ENCODE results near the gene PANX1.
"Not testable (repeated sequence)": the region's sequence is repeated elsewhere in the genome, so short reads cannot be mapped to it uniquely, and the experiment has no call there.

PANX1 gene

GRCh38 chr11:94111241-94111640 is 17.4 kb upstream of the PANX1 start:
- TF ChIP-seq, protein P1, sequence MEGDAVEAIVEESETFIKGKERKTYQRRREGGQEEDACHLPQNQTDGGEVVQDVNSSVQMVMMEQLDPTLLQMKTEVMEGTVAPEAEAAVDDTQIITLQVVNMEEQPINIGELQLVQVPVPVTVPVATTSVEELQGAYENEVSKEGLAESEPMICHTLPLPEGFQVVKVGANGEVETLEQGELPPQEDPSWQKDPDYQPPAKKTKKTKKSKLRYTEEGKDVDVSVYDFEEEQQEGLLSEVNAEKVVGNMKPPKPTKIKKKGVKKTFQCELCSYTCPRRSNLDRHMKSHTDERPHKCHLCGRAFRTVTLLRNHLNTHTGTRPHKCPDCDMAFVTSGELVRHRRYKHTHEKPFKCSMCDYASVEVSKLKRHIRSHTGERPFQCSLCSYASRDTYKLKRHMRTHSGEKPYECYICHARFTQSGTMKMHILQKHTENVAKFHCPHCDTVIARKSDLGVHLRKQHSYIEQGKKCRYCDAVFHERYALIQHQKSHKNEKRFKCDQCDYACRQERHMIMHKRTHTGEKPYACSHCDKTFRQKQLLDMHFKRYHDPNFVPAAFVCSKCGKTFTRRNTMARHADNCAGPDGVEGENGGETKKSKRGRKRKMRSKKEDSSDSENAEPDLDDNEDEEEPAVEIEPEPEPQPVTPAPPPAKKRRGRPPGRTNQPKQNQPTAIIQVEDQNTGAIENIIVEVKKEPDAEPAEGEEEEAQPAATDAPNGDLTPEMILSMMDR (IDR thresholded peaks at IDR 0.05; ENCODE audit: low read depth, low read length) = no peak
- H3K4me3 ChIP-seq (ENCODE audit: low read depth, low read length) = no peak overlapping the region
- H3K36me3 ChIP-seq = no peaks in the 10 kb centered on the region
- H3K9me3 ChIP-seq (ENCODE audit: severe bottlenecking) = no peaks in the 10 kb centered on the region
- no peak for DNase-seq
- H3K27me3 ChIP-seq (ENCODE audit: insufficient read depth, low read depth, severe bottlenecking) = no peaks in the 10 kb centered on the region
- H3K27ac ChIP-seq = no peak overlapping the region

DNA sequence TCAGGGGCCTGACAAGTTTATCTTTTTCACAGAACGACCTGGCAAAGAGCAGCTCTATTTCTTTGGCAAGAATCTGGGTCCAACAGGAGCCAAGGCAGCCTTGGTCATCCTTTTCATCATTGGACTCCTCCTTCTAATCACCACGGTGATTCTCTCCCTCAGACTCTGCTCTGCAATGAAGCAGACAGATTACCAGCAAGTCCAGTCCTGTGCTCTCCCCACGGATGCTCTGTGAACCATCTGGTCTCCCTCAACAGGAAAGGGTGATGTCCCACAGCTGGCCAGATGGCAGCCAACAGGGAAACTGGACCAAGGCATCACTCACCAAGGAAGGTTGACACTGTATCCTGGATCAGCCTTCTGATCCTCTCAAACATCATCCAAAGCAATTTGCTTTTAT is 17.0 kb upstream of the PANX1 start:
- H3K27me3 ChIP-seq (ENCODE audit: insufficient read depth, low read depth, severe bottlenecking) = no peaks in the 10 kb centered on the region
- H3K36me3 ChIP-seq = no peaks in the 10 kb centered on the region
- no peaks in the 10 kb centered on the region for H3K9me3 ChIP-seq (ENCODE audit: severe bottlenecking)
- no peak overlapping the region for H3K27ac ChIP-seq
- TF ChIP-seq, protein P1 (IDR thresholded peaks at IDR 0.05; ENCODE audit: low read depth, low read length) = no peak
- peak; percentile 17 for DNase-seq
- H3K4me3 ChIP-seq (ENCODE audit: low read depth, low read length) = no peak overlapping the region

DNA sequence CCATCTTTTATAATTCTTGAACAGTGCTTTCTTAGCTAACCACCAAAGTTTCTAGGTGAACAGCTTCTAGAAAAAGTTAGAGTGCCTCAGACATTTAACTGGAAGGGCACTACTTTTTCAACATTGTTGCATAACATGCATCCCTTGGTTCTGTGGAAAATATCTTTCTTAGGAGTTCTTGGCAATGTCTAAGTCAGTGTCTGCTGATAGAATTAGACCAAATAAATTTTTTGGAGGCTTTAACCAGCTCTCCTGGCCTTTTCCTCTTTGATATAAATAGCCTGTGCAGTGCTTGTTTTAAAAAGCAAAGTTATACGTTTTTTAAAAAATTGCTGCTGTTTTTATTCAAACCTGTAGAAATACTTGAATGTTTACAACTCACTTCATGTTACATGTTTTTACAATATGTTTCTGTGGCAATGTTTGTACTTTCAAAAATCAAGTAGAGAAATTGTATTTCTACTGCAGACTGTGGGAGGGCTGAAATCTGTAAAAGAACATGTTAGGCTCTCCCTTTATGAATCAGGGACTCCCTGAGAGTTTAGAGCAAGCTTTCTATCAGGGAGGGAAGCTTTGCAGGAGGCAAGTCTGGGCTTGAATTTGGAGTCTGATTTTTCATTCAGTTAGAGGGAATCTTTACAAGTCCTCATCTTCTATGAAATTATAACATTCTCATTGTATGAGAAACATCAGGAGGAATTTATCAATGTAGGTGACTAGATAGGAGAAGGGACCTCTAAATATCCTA is 16.3 kb upstream of the PANX1 start:
- H3K4me3 ChIP-seq (ENCODE audit: low read depth, low read length) = no peak overlapping the region
- DNase-seq = no peak

GRCh38 chr11:94117197-94117574 is 11.5 kb upstream of the PANX1 start:
- H3K27ac ChIP-seq = no peak overlapping the region
- TF ChIP-seq, protein P1 (IDR thresholded peaks at IDR 0.05; ENCODE audit: low read depth, low read length) = no peak
- no peaks in the 10 kb centered on the region for H3K36me3 ChIP-seq
- H3K9me3 ChIP-seq (ENCODE audit: severe bottlenecking) = no peaks in the 10 kb centered on the region
- no peak for DNase-seq
- no peaks in the 10 kb centered on the region for H3K27me3 ChIP-seq (ENCODE audit: insufficient read depth, low read depth, severe bottlenecking)
- no peak overlapping the region for H3K4me3 ChIP-seq (ENCODE audit: low read depth, low read length)

More for the DNA sequence above, 16.3 kb upstream of the PANX1 start:
- Histone ChIP-seq H3K27ac (no peak overlapping the region), H3K36me3 (no peaks in the 10 kb centered on the region), H3K9me3 (ENCODE audit: severe bottlenecking) (no peaks in the 10 kb centered on the region), H3K27me3 (ENCODE audit: insufficient read depth, low read depth, severe bottlenecking) (no peaks in the 10 kb centered on the region)
- TF ChIP-seq, protein P1 (IDR thresholded peaks at IDR 0.05; ENCODE audit: low read depth, low read length) = no peak

- H3K27me3 ChIP-seq (ENCODE audit: insufficient read depth, low read depth, severe bottlenecking) = no peaks in the 10 kb centered on the region
- H3K27ac ChIP-seq = no peak overlapping the region
- no peak overlapping the region for H3K4me3 ChIP-seq (ENCODE audit: low read depth, low read length)
- H3K36me3 ChIP-seq = no peaks in the 10 kb centered on the region
- TF ChIP-seq, protein P1 (IDR thresholded peaks at IDR 0.05; ENCODE audit: low read depth, low read length) = no peak
- H3K9me3 ChIP-seq (ENCODE audit: severe bottlenecking) = no peaks in the 10 kb centered on the region
- DNase-seq = no peak
These were observed 10.8 kb upstream of the PANX1 start for GRCh38 chr11:94117871-94118270.

DNA sequence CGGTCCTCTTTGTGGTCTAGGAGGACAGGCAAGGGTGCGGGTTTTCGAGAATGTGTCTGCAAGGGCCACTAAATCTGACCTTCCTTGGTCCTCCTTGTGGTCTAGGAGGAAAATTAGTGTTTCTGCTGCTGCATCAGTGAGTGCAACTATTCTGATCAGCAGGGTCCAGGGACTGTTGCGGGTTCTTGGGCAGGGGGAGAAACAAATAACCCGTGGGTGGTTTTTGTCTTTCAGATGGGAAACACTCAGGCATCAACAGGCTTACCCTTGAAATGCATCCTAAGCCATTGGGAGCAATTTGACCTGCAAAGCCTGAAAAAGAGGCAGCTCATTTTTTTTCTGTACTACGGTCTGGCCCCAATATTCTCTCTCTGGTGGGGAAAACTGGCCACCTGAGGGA is 9.0 kb upstream of the PANX1 start:
- H3K9me3 ChIP-seq (ENCODE audit: severe bottlenecking); H3K4me3 ChIP-seq (ENCODE audit: low read depth, low read length); H3K27ac ChIP-seq; H3K27me3 ChIP-seq (ENCODE audit: insufficient read depth, low read depth, severe bottlenecking); H3K36me3 ChIP-seq; DNase-seq: not testable (repeated sequence)

- DNase-seq; H3K4me3 ChIP-seq (ENCODE audit: low read depth, low read length); H3K36me3 ChIP-seq; H3K27me3 ChIP-seq (ENCODE audit: insufficient read depth, low read depth, severe bottlenecking); H3K27ac ChIP-seq; H3K9me3 ChIP-seq (ENCODE audit: severe bottlenecking): not testable (repeated sequence)
These were observed 8.1 kb upstream of the PANX1 start for GRCh38 chr11:94120516-94120915.
